ENCODE data around the gene SDCCAG8.

SDCCAG8 gene

DNA sequence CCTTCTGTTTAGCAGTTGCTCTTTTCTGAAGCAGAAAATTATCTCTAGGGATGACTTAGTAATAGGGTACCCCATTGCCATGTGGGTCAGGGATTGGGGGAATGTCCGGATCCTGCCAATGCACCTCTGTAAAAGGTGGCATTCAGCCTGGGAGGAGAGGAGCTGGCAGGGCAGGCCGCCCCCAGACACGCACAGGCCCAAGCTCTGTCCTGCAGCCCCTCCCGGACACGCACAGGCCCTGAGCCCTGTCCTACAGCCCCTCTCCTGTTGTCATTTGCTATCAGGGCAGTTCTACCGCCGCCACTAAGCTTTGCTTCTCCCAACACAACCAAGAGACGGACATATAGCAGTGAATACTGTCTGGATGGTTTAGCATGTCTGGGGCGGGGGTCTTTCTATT lies 219.1 kb downstream of the SDCCAG8 start:
- H3K4me2 ChIP-seq = no peak overlapping the region
- H2AFZ ChIP-seq (ENCODE audit: low read depth) = no peak overlapping the region
- no peak overlapping the region for H3K9ac ChIP-seq
- no peaks in the 10 kb centered on the region for H3K79me2 ChIP-seq (ENCODE audit: insufficient read depth, low read depth)
- TF ChIP-seq, protein P1, sequence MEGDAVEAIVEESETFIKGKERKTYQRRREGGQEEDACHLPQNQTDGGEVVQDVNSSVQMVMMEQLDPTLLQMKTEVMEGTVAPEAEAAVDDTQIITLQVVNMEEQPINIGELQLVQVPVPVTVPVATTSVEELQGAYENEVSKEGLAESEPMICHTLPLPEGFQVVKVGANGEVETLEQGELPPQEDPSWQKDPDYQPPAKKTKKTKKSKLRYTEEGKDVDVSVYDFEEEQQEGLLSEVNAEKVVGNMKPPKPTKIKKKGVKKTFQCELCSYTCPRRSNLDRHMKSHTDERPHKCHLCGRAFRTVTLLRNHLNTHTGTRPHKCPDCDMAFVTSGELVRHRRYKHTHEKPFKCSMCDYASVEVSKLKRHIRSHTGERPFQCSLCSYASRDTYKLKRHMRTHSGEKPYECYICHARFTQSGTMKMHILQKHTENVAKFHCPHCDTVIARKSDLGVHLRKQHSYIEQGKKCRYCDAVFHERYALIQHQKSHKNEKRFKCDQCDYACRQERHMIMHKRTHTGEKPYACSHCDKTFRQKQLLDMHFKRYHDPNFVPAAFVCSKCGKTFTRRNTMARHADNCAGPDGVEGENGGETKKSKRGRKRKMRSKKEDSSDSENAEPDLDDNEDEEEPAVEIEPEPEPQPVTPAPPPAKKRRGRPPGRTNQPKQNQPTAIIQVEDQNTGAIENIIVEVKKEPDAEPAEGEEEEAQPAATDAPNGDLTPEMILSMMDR (conservative IDR thresholded peaks at IDR 0.05; ENCODE audit: low read depth, low read length) = no peak
- H3K27ac ChIP-seq = no peak overlapping the region
- no peaks in the 10 kb centered on the region for H3K36me3 ChIP-seq (ENCODE audit: insufficient read depth)
- H3K4me1 ChIP-seq (ENCODE audit: low read depth, poor library complexity, severe bottlenecking) = no peaks in the 10 kb centered on the region
- H4K20me1 ChIP-seq (ENCODE audit: insufficient read depth) = no peaks in the 10 kb centered on the region
- H3K4me3 ChIP-seq (IDR thresholded peaks at IDR 0.05; ENCODE audit: insufficient read depth, low read depth, low read length) = no peak overlapping the region
- no peaks in the 10 kb centered on the region for H3K27me3 ChIP-seq (ENCODE audit: insufficient read depth, low read depth)

DNA sequence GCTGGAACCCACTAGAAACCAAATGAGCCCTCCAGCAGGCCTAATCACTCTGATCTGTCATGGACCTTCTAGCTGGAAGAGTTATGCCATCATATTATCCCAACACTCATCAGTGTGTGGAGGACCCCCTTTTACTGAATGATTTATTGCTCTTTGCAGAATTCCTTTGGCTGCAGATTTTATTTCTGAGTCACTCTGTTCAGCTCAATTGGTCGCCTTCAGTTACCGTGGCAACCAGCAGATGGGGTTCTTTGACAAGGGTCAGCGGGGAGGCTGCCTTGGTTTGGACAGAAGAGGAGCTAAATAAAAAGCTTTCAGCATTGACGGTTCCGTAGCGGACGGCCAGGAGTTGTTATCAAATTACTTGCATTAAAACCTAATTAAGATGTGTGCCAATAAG lies 220.1 kb downstream of the SDCCAG8 start:
- H3K4me1 ChIP-seq (ENCODE audit: low read depth, poor library complexity, severe bottlenecking) = no peaks in the 10 kb centered on the region
- H3K4me2 ChIP-seq = no peak overlapping the region

DNA sequence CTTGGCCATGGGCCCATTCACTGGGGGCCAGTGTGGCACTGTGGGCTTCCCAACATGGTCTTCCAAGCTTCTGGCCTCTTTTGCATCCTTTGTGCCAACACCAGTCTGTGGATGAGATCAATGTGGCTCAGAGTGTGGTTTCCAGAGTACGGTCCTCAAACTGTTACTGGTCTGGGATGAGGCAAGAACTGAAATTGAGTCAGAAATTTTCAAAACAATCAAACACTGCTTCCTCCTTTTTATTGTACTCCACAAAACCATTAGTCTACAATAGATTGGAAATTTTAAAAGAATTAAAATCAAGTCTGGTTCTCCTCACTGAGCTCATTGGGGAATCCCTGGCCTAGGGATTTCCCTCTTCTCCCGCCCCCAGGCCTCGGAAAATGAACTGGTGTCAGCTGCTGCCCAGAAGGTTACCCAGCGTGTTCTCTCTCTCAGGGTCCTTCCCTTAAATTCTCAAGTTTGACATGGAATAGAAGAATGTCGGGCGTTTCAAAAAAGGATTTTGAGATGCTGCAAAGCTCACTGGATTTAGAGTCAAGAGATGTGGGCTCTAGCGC lies 222.0 kb downstream of the SDCCAG8 start:
- Histone ChIP-seq H3K27ac (no peak overlapping the region), H3K4me3 (IDR thresholded peaks at IDR 0.05; ENCODE audit: insufficient read depth, low read depth, low read length) (no peak overlapping the region), H3K36me3 (ENCODE audit: insufficient read depth) (no peaks in the 10 kb centered on the region), H3K79me2 (ENCODE audit: insufficient read depth, low read depth) (no peaks in the 10 kb centered on the region), H3K9ac (no peak overlapping the region), H3K4me2 (no peak overlapping the region), H4K20me1 (ENCODE audit: insufficient read depth) (no peaks in the 10 kb centered on the region), H3K4me1 (ENCODE audit: low read depth, poor library complexity, severe bottlenecking) (no peaks in the 10 kb centered on the region), H2AFZ (ENCODE audit: low read depth) (no peak overlapping the region), H3K27me3 (ENCODE audit: insufficient read depth, low read depth) (no peaks in the 10 kb centered on the region)
- TF ChIP-seq, protein P1 (conservative IDR thresholded peaks at IDR 0.05; ENCODE audit: low read depth, low read length) = no peak

More for the DNA sequence above, 220.1 kb downstream of the SDCCAG8 start:
- no peak overlapping the region for H3K4me3 ChIP-seq (IDR thresholded peaks at IDR 0.05; ENCODE audit: insufficient read depth, low read depth, low read length)
- TF ChIP-seq, protein P1 (conservative IDR thresholded peaks at IDR 0.05; ENCODE audit: low read depth, low read length) = peak; percentile 26; the same call in 1 of the 2 replicates
- no peak overlapping the region for H3K27ac ChIP-seq
- no peaks in the 10 kb centered on the region for H3K27me3 ChIP-seq (ENCODE audit: insufficient read depth, low read depth)
- H3K79me2 ChIP-seq (ENCODE audit: insufficient read depth, low read depth) = no peaks in the 10 kb centered on the region
- H3K36me3 ChIP-seq (ENCODE audit: insufficient read depth) = no peaks in the 10 kb centered on the region
- H3K9ac ChIP-seq = no peak overlapping the region
- no peak overlapping the region for H2AFZ ChIP-seq (ENCODE audit: low read depth)
- no peaks in the 10 kb centered on the region for H4K20me1 ChIP-seq (ENCODE audit: insufficient read depth)

DNA sequence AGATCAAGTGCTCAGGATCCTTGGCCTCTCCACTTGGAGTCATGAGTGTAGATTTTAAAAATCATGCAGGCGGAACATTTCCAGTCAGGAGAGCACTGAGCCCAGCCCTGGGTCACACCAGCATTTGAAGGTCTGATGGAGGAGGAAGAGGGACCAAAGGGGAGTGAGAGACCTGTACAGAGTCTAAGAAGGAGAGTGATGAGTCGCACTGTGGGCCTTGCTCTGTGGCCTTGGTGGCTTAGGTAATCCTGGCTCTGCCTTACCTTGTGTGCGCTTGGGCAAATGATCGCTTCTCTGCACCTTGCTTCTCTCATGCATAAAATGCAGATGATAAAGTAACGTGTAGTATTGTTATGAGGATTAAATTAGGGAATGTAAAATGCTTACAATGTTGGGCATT lies 225.3 kb downstream of the SDCCAG8 start:
- TF ChIP-seq, protein P1 (conservative IDR thresholded peaks at IDR 0.05; ENCODE audit: low read depth, low read length) = no peak
- H3K27ac ChIP-seq = no peak overlapping the region

More for the DNA sequence above, 225.3 kb downstream of the SDCCAG8 start:
- Histone ChIP-seq H3K4me3 (IDR thresholded peaks at IDR 0.05; ENCODE audit: insufficient read depth, low read depth, low read length) (no peak overlapping the region), H3K36me3 (ENCODE audit: insufficient read depth) (no peaks in the 10 kb centered on the region), H3K4me1 (ENCODE audit: low read depth, poor library complexity, severe bottlenecking) (no peaks in the 10 kb centered on the region), H3K4me2 (no peak overlapping the region), H4K20me1 (ENCODE audit: insufficient read depth) (no peaks in the 10 kb centered on the region), H2AFZ (ENCODE audit: low read depth) (no peak overlapping the region), H3K9ac (no peak overlapping the region), H3K79me2 (ENCODE audit: insufficient read depth, low read depth) (no peaks in the 10 kb centered on the region), H3K27me3 (ENCODE audit: insufficient read depth, low read depth) (no peaks in the 10 kb centered on the region)

All from KMS-11 (cell line).